Endodermal cell (in vitro differentiated cells): ENCODE measurements around the gene PTPRR. TPM values are rescaled to one million over a fixed set of nuclear protein-coding genes. Genes with fewer than 3 reads are reported as not detected.
A peak's percentile ranks its signal among the peaks of the same experiment; 100 is the strongest.

ENCODE experiments used
- DNase-seq: peaks from one replicate; pipeline ENCODE4 v3.0.0-alpha.2; 2017
- H3K27ac ChIP-seq: 2 replicates; pipeline ENCODE4 v1.5.1; 2013; ENCODE audit warnings: mild to moderate bottlenecking, low read depth, low read length, moderate library complexity
- H3K27me3 ChIP-seq: 2 replicates; pipeline ENCODE4 v1.6.1; 2013; ENCODE audit warnings: mild to moderate bottlenecking, low read length, moderate library complexity; ENCODE audit not compliant: insufficient read depth, control insufficient read depth, poor library complexity, severe bottlenecking
- H3K36me3 ChIP-seq: 2 replicates; pipeline ENCODE4 v1.7.0; 2013; ENCODE audit warnings: mild to moderate bottlenecking, low read length, moderate library complexity; ENCODE audit not compliant: control insufficient read depth, insufficient read depth
- H3K4me1 ChIP-seq: one replicate; pipeline ENCODE4 v1.7.0; 2013; ENCODE audit warnings: low read length; ENCODE audit not compliant: control insufficient read depth, insufficient read depth
- H3K4me3 ChIP-seq: 2 replicates; pipeline ENCODE4 v1.5.1; 2013; ENCODE audit warnings: mild to moderate bottlenecking, low read length, moderate library complexity
- H3K9ac ChIP-seq: 2 replicates; pipeline ENCODE4 v1.6.1; 2013; ENCODE audit warnings: mild to moderate bottlenecking, low read length, moderate library complexity; ENCODE audit not compliant: poor library complexity, severe bottlenecking; ENCODE audit errors: extremely low read depth
- H3K9me3 ChIP-seq: 2 replicates; pipeline ENCODE4 v1.6.1; 2013; ENCODE audit warnings: mild to moderate bottlenecking, low read length, moderate library complexity; ENCODE audit not compliant: control insufficient read depth
- H3K27ac Mint-ChIP-seq: 2 replicates; pipeline ENCODE4 v1.8.0; 2020; ENCODE audit warnings: mixed read lengths
- H3K27me3 Mint-ChIP-seq: 2 replicates; pipeline ENCODE4 v1.8.0; 2021; ENCODE audit warnings: mild to moderate bottlenecking, mixed read lengths; ENCODE audit not compliant: insufficient read depth
- H3K36me3 Mint-ChIP-seq: 2 replicates; pipeline ENCODE4 v1.8.0; 2020; ENCODE audit warnings: low read depth, mixed read lengths
- H3K4me1 Mint-ChIP-seq: 2 replicates; pipeline ENCODE4 v1.8.0; 2020; ENCODE audit warnings: mixed read lengths
- H3K4me3 Mint-ChIP-seq: 2 replicates; pipeline ENCODE4 v1.8.0; 2020; ENCODE audit warnings: mild to moderate bottlenecking, moderate library complexity, mixed read lengths
- H3K9me3 Mint-ChIP-seq: 2 replicates; pipeline ENCODE4 v1.8.0; 2020; ENCODE audit warnings: mild to moderate bottlenecking, mixed read lengths
- CTCF ChIP-seq: fragments of 200-600 bp; sonication (generic); conservative IDR thresholded peaks from 2 replicates; pipeline ENCODE4 v1.5.0; 2021; ENCODE audit warnings: antibody characterized with exemption, mild to moderate bottlenecking
- WGBS, 2 experiments: methylation state at CpG; one replicate each; pipeline versions ENCODE4 v1.1.5 to v1.1.7; 2013; ENCODE audit warnings: missing lambda C conversion rate in 2 of 2, mixed read lengths in 1 of 2; ENCODE audit not compliant: insufficient coverage in 1 of 2, insufficient read length in 1 of 2; 5-methylcytosine and 5-hydroxymethylcytosine counted together
- total RNA-seq, 2 donors: library from RNA; stranded (reverse); fragmentation: NEBNext Ultra II Directional in 1 of 2; extraction: Animal tissue kit (Norgen Biotek cat#: 25700) in 1 of 2; gene quantifications; 2 replicates in 1 of 2; 3 replicates in 1 of 2; pipeline ENCODE4 v1.2.1, GENCODE V29; 2021

PTPRR gene
- total RNA-seq, 2 donors from 2014 or later = 0.27 to 0.40 TPM

- Histone ChIP-seq H3K36me3 (no peaks in the 10 kb centered on the region), H3K27me3 (no peaks in the 10 kb centered on the region), H3K4me3 (no peak overlapping the region), H3K27ac (no peak overlapping the region), H3K9ac (no peak overlapping the region), H3K9me3 (no peaks in the 10 kb centered on the region), H3K4me1 (no peaks in the 10 kb centered on the region)
- H3K4me3 Mint-ChIP-seq = no peak overlapping the region
- TF ChIP-seq CTCF = no peak
- H3K9me3 Mint-ChIP-seq = no peaks in the 10 kb centered on the region
- H3K4me1 Mint-ChIP-seq = peaks cover 9% of the 10 kb centered on the region
- H3K36me3 Mint-ChIP-seq = no peaks in the 10 kb centered on the region
- no peaks in the 10 kb centered on the region for H3K27me3 Mint-ChIP-seq
- WGBS, 2 experiments = 92% methylated on average over 2 of the region's 2 CpGs; no CpG with 5 or more reads in 1 of the 2 experiments
- no peak for DNase-seq
- H3K27ac Mint-ChIP-seq = no peak overlapping the region
These were observed 253.3 kb downstream of the PTPRR start for GRCh38 chr12:70667253-70667652.

GRCh38 chr12:70666364-70666763, 254.2 kb downstream of the PTPRR start:
- H3K27me3 Mint-ChIP-seq = no peaks in the 10 kb centered on the region
- no peak overlapping the region for H3K9ac ChIP-seq
- H3K9me3 ChIP-seq = no peaks in the 10 kb centered on the region
- H3K9me3 Mint-ChIP-seq = no peaks in the 10 kb centered on the region
- no peak overlapping the region for H3K4me3 Mint-ChIP-seq
- H3K36me3 ChIP-seq = no peaks in the 10 kb centered on the region
- 100% methylated on average over 1 of the region's 1 CpG for WGBS, 2 experiments
- no peaks in the 10 kb centered on the region for H3K27me3 ChIP-seq
- H3K4me1 ChIP-seq = no peaks in the 10 kb centered on the region
- H3K27ac Mint-ChIP-seq = no peak overlapping the region
- H3K36me3 Mint-ChIP-seq = no peaks in the 10 kb centered on the region
- peaks cover 15% of the 10 kb centered on the region for H3K4me1 Mint-ChIP-seq
- no peak for DNase-seq
- H3K4me3 ChIP-seq = no peak overlapping the region
- no peak for TF ChIP-seq CTCF
- H3K27ac ChIP-seq = no peak overlapping the region

- Histone ChIP-seq H3K4me3 (no peak overlapping the region), H3K27me3 (no peaks in the 10 kb centered on the region), H3K4me1 (no peaks in the 10 kb centered on the region), H3K36me3 (no peaks in the 10 kb centered on the region), H3K9ac (no peak overlapping the region), H3K27ac (no peak overlapping the region), H3K9me3 (no peaks in the 10 kb centered on the region)
- TF ChIP-seq CTCF = no peak
- peak overlapping the region; percentile 12 for H3K4me3 Mint-ChIP-seq
- WGBS, 2 experiments = 60 to 66% methylated on average over 6 to 7 of the region's 7 CpGs
- peak; percentile 59 for DNase-seq
- H3K27ac Mint-ChIP-seq = no peak overlapping the region
- no peaks in the 10 kb centered on the region for H3K9me3 Mint-ChIP-seq
- H3K36me3 Mint-ChIP-seq = no peaks in the 10 kb centered on the region
- peaks cover 15% of the 10 kb centered on the region for H3K4me1 Mint-ChIP-seq
- H3K27me3 Mint-ChIP-seq = no peaks in the 10 kb centered on the region
These were observed 256.1 kb downstream of the PTPRR start for GRCh38 chr12:70664465-70664881.
